Pancreas (tissue), 10 donors: ENCODE measurements around the gene UBAC2. TPM values are rescaled to one million over a fixed set of nuclear protein-coding genes. Genes with fewer than 3 reads are reported as not detected.

Experiments
- ATAC-seq, 4 donors: fragments of 200-7000 bp; cut with Tn5 transposase; one replicate each; pipeline versions ENCODE4 v1.8.0 to v1.9.1; 2020; ENCODE audit warnings: mild to moderate bottlenecking in 4 of 4, moderate library complexity in 4 of 4
- DNase-seq, 6 donors: peaks; one replicate each; pipeline ENCODE4 v3.0.0-alpha.2; 2020
- FAIRE-seq: peaks from 2 replicates; lab custom pipeline; 2012; peaks lifted over from hg19 to GRCh38; lab: Jason Lieb, UNC
- H3K27ac ChIP-seq, 4 donors: fragments of 200-600 bp; sonication (generic); 1 replicate in 3 of 4; 2 replicates in 1 of 4; pipeline versions ENCODE4 v1.5.0 to v1.8.0; 2020
- H3K27me3 ChIP-seq, 4 donors: fragments of 200-600 bp; one replicate each; pipeline ENCODE4 v1.8.0; 2021
- H3K36me3 ChIP-seq, 3 donors: fragments of 200-600 bp; sonication (generic) in 1 of 3; one replicate each; pipeline versions ENCODE4 v1.5.0 to v1.8.0; 2020 to 2021
- H3K4me1 ChIP-seq, 3 donors: fragments of 200-600 bp; one replicate each; pipeline ENCODE4 v1.8.0; 2021
- H3K4me3 ChIP-seq, 4 donors: fragments of 200-600 bp; sonication (generic) in 2 of 4; one replicate each; pipeline versions ENCODE4 v1.5.0 to v1.8.0; 2020 to 2021
- H3K9me3 ChIP-seq, 4 donors: fragments of 200-600 bp; one replicate each; pipeline ENCODE4 v1.8.0; 2021
- CTCF ChIP-seq, 4 donors: fragments of 200-600 bp; sonication (generic) in 3 of 4; IDR thresholded peaks; one replicate each; pipeline versions ENCODE4 v1.5.0 to v1.8.0; 2021; ENCODE audit warnings: antibody characterized with exemption in 4 of 4
- WGBS, 2 donors: extraction: QIAGEN DNeasy Blood & Tissue Kit; methylation state at CpG; one replicate each; pipeline ENCODE4 v1.1.7; 2013; 5-methylcytosine and 5-hydroxymethylcytosine counted together
- intact Hi-C, 3 donors: fragments of 100-400 bp; cut with DNase I; formaldehyde crosslinking; loops; one replicate each; pipeline versions ENCODE4 v1.11.1 to v1.14.2; 2022
- polyA plus RNA-seq, 2 donors: library from polyadenylated mRNA; stranded (reverse); fragments of 200-250 nt; gene quantifications; one replicate each; pipeline ENCODE4 v1.2.3, GENCODE V29; 2013
- total RNA-seq, 6 donors: library from RNA; stranded (reverse); fragmentation: NEBNext Ultra II Directional in 4 of 6; extraction: Animal tissue kit (Norgen Biotek cat#: 25700) in 4 of 6; gene quantifications; one replicate each; pipeline versions ENCODE4 v1.2.1 to v1.2.4, GENCODE V29; 2021 to 2023
- donor health status: healthy with polysubstance abuse.
- donor health status: DM: no; HTN: no; CAD: no; lungs with moderate emphysema.
- donor health status: DM: no; HTN: no; CAD: no.
- donor health status: control.
- donor health status: control.
- donor health status: Bipolar disorder and iron deficiency.
- donor health status: DM: yes; HTN: yes; CAD: no.
- donor health status: DM: no; HTN: no; CAD: no.
- donor health status: DM: no; HTN: no; CAD: no.
- donor health status: DM: yes; HTN: yes; CAD: no.

Gene UBAC2
- total and polyA plus RNA-seq, 8 donors: 17.5 to 29.5 (median 26.9) TPM

- Histone ChIP-seq H3K9me3 (no peaks in the 10 kb centered on the region), H3K36me3 (no peaks in the 10 kb centered on the region), H3K27me3 (no peaks in the 10 kb centered on the region), H3K4me3 (no peak overlapping the region), H3K27ac (no peak overlapping the region), H3K4me1 (no peaks in the 10 kb centered on the region)
- DNase-seq (no peak), ATAC-seq (no peak), FAIRE-seq (no peak)
- TF ChIP-seq CTCF (IDR thresholded peaks at IDR 0.05): no peak
- 92 to 95% methylated on average over 4 of the region's 4 CpGs for WGBS, 2 donors
- intact Hi-C loops: no loop called here
These were observed 109.9 kb downstream of the UBAC2 start for GRCh38 chr13:99310382-99311031.

- no peak for ATAC-seq
- Histone ChIP-seq H3K4me1 (no peaks in the 10 kb centered on the region), H3K27ac (no peak overlapping the region), H3K36me3 (no peaks in the 10 kb centered on the region), H3K9me3 (no peaks in the 10 kb centered on the region), H3K27me3 (no peaks in the 10 kb centered on the region), H3K4me3 (no peak overlapping the region)
- DNase-seq: no peak
- no peak for TF ChIP-seq CTCF (IDR thresholded peaks at IDR 0.05)
- FAIRE-seq: no peak
- 96 to 97% methylated on average over 4 of the region's 4 CpGs for WGBS, 2 donors
- intact Hi-C loops: no loop called here
These were observed 110.5 kb downstream of the UBAC2 start for GRCh38 chr13:99311137-99311536.

GRCh38 chr13:99311748-99312492, 111.3 kb downstream of the UBAC2 start:
- FAIRE-seq (no peak), ATAC-seq (no peak), DNase-seq (no peak)
- H3K36me3 ChIP-seq: no peaks in the 10 kb centered on the region
- no peak for TF ChIP-seq CTCF (IDR thresholded peaks at IDR 0.05)
- intact Hi-C loops: no loop called here
- peak overlapping the region in 2 of 4 donors; percentile 3 to 48 for H3K27ac ChIP-seq
- no peaks in the 10 kb centered on the region for H3K9me3 ChIP-seq
- WGBS, 2 donors: 91 to 96% methylated on average over 10 of the region's 10 CpGs
- H3K4me1 ChIP-seq: peaks cover 0 to 1% (median under 1%) of the 10 kb centered on the region in 3 donors
- H3K27me3 ChIP-seq: no peaks in the 10 kb centered on the region
- H3K4me3 ChIP-seq: no peak overlapping the region

DNA sequence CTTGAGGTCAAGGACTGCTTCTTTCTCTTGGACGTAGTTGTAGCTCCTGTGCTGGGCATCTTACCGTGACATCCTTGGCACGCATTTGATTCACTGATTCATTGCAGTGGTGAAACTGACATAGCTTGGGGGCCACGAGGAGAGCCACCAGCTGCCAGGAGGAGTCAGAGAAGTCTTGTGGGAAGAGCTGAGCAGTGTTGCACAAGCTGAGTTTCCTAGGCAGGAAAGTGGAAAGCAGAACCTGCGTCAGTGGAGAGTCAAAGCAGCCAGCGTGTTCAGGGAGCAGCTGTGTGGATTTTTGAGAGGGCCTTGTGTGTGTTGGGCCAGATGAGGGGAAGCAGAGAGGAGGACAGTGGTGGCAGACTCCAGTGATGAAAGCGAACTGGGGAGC, 111.8 kb downstream of the UBAC2 start:
- H3K36me3 ChIP-seq: no peaks in the 10 kb centered on the region
- no peaks in the 10 kb centered on the region for H3K9me3 ChIP-seq
- H3K27ac ChIP-seq: peak overlapping the region in 2 of 4 donors; percentile 3 to 48
- ATAC-seq (peak in 3 of 4 donors; percentile 42 to 69 (median 67)), DNase-seq (peak in 1 of 6 donors; percentile 68), FAIRE-seq (no peak)
- no peaks in the 10 kb centered on the region for H3K27me3 ChIP-seq
- TF ChIP-seq CTCF (IDR thresholded peaks at IDR 0.05): no peak
- H3K4me1 ChIP-seq: peaks cover 0 to 7% (median 5%) of the 10 kb centered on the region in 3 donors
- intact Hi-C loops: no loop called here
- WGBS, 2 donors: 88 to 96% methylated on average over 7 of the region's 7 CpGs
- no peak overlapping the region for H3K4me3 ChIP-seq

- no peak for TF ChIP-seq CTCF (IDR thresholded peaks at IDR 0.05)
- intact Hi-C loops: no loop called here
- no peaks in the 10 kb centered on the region for H3K36me3 ChIP-seq
- no peaks in the 10 kb centered on the region for H3K27me3 ChIP-seq
- H3K4me3 ChIP-seq: no peak overlapping the region
- no peak for FAIRE-seq
- peaks cover 0 to 7% (median 5%) of the 10 kb centered on the region in 3 donors for H3K4me1 ChIP-seq
- H3K9me3 ChIP-seq: no peaks in the 10 kb centered on the region
- 74 to 82% methylated on average over 3 of the region's 3 CpGs for WGBS, 2 donors
- ATAC-seq: peak in 1 of 4 donors; percentile 25
- peak overlapping the region in 1 of 4 donors; percentile 43 for H3K27ac ChIP-seq
- no peak for DNase-seq
These were observed 112.8 kb downstream of the UBAC2 start for GRCh38 chr13:99313501-99313900.
